Mammary epithelial cell (primary cell): ENCODE data around the gene ITPKB.

Experiments used
- EZH2 ChIP-seq: IDR thresholded peaks from 2 replicates; pipeline ENCODE4 v1.6.1; 2012; ENCODE audit warnings: low read length, inconsistent platforms, borderline replicate concordance
- TF ChIP-seq, protein P1 (sequence below), 2 donors: IDR thresholded peaks in 1 of 2; conservative IDR thresholded peaks in 1 of 2; 2 replicates each; pipeline ENCODE4 v1.5.1; 2011 to 2012; ENCODE audit warnings: inconsistent platforms in 2 of 2, low read length in 2 of 2, mild to moderate bottlenecking in 2 of 2, control low read depth in 1 of 2, low read depth in 1 of 2; ENCODE audit not compliant: insufficient read depth in 1 of 2; ENCODE audit errors: extremely low read depth in 1 of 2

DNA sequence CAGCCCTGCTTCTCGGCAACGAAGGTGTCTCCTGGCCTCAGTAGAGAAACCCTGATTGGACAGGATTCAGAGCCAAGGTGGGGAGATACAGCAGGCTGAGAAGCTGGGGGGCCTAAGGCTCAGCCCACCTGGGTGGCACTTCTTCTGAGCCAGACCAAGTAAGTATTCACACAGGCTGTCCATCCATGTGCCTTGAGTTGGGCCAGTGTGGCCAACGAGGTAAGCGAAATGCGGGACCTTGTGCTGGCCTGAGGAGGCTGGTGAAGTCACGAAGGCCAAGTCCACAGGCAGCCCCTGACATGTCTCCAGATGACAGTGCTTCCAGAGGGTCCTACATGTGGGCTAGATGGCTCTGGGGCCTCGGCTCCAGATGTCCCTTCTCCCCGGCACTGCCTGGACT, 91.4 kb downstream of the ITPKB start:
- TF ChIP-seq, protein P1, sequence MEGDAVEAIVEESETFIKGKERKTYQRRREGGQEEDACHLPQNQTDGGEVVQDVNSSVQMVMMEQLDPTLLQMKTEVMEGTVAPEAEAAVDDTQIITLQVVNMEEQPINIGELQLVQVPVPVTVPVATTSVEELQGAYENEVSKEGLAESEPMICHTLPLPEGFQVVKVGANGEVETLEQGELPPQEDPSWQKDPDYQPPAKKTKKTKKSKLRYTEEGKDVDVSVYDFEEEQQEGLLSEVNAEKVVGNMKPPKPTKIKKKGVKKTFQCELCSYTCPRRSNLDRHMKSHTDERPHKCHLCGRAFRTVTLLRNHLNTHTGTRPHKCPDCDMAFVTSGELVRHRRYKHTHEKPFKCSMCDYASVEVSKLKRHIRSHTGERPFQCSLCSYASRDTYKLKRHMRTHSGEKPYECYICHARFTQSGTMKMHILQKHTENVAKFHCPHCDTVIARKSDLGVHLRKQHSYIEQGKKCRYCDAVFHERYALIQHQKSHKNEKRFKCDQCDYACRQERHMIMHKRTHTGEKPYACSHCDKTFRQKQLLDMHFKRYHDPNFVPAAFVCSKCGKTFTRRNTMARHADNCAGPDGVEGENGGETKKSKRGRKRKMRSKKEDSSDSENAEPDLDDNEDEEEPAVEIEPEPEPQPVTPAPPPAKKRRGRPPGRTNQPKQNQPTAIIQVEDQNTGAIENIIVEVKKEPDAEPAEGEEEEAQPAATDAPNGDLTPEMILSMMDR (conservative IDR thresholded peaks at IDR 0.05 in 1 of 2, IDR thresholded peaks at IDR 0.05 in 1 of 2; ENCODE audit: extremely low read depth in 1 of 2, insufficient read depth in 1 of 2, low read depth in 1 of 2, low read length in 2 of 2), result no peak
- TF ChIP-seq EZH2, result no peak
